ENCODE results near the gene DLX5. TPM values are rescaled to one million over a fixed set of nuclear protein-coding genes. Genes with fewer than 3 reads are reported as not detected.

Gene DLX5
- total and polyA plus RNA-seq, 9 of the 15 experiments (the other 6 are each of a cell fraction or from before 2014, with no cell fraction given) = not detected

DNA sequence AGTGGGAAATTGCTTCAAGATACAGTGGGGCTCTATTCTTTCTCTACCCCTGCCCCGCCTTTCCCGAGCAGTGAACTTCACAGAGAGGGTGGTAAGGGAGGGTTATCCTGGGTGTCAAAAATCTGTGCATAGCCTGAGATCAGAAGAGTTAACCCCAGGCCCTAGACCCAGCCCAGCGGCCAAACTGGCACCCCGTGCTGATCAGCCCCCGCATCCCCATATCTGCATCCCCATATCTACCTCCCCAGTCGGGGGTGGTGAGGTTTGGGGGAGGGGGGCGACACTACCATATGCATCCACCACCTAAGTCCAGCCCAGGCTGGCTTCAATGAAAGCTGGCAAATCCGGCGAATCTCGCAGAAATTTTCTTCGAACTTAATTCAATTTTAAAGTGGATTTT is 26.3 kb downstream of the DLX5 start (continued):
- TF ChIP-seq, protein P1, sequence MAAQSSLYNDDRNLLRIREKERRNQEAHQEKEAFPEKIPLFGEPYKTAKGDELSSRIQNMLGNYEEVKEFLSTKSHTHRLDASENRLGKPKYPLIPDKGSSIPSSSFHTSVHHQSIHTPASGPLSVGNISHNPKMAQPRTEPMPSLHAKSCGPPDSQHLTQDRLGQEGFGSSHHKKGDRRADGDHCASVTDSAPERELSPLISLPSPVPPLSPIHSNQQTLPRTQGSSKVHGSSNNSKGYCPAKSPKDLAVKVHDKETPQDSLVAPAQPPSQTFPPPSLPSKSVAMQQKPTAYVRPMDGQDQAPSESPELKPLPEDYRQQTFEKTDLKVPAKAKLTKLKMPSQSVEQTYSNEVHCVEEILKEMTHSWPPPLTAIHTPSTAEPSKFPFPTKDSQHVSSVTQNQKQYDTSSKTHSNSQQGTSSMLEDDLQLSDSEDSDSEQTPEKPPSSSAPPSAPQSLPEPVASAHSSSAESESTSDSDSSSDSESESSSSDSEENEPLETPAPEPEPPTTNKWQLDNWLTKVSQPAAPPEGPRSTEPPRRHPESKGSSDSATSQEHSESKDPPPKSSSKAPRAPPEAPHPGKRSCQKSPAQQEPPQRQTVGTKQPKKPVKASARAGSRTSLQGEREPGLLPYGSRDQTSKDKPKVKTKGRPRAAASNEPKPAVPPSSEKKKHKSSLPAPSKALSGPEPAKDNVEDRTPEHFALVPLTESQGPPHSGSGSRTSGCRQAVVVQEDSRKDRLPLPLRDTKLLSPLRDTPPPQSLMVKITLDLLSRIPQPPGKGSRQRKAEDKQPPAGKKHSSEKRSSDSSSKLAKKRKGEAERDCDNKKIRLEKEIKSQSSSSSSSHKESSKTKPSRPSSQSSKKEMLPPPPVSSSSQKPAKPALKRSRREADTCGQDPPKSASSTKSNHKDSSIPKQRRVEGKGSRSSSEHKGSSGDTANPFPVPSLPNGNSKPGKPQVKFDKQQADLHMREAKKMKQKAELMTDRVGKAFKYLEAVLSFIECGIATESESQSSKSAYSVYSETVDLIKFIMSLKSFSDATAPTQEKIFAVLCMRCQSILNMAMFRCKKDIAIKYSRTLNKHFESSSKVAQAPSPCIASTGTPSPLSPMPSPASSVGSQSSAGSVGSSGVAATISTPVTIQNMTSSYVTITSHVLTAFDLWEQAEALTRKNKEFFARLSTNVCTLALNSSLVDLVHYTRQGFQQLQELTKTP (IDR thresholded peaks at IDR 0.05; ENCODE audit: low read depth in 1 of 2, partially characterized antibody in 2 of 2) = no peak

DNA sequence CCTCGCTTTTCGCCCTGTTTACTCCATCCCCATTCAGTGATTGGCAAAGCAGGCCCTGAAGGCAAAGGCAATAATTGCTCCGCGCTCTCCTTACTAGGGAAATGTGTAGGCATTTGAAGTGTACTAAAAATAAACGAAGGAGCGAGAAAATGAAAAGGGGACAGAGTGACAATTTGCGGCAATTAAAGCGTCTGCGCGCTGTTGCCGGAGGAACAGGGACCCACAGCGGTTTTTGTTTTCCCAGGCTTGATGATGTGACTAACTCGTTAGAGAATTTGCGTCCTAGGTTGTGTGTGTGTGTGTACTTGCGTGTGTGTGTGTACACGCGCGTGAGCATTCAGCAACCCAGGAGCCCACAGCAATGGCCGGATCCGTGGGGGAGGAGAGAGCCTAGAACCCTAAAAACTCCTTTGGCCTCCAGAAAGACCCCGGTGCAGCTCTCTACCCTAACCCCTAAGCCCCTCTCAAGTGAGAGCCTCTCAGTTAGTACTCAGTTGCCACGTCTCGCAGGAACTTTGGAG is 27.1 kb downstream of the DLX5 start:
- no peak overlapping the region for H3K4me3 ChIP-seq
- TF ChIP-seq GABPA (tag; conservative IDR thresholded peaks at IDR 0.05; ENCODE audit: low read depth) = no peak
- no peak for TF ChIP-seq POLR2AphosphoS2 (IDR thresholded peaks at IDR 0.05; ENCODE audit: low read length)
- TF ChIP-seq EGR1 (conservative IDR thresholded peaks at IDR 0.05) = no peak
- no peak for TF ChIP-seq SNAPC5 (CRISPR knock-in tag; IDR thresholded peaks at IDR 0.05)
- no peak for TF ChIP-seq TEAD1 (CRISPR knock-in tag; IDR thresholded peaks at IDR 0.05)
- no peaks in the 10 kb centered on the region for H3K9me1 ChIP-seq (ENCODE audit: control insufficient read depth, insufficient read depth, low read length)
- ChIA-PET CTCF (ENCODE audit: low intra/inter-chr PET ratio) (no interaction called here), POLR2A (no interaction called here)
- no peaks in the 10 kb centered on the region for H3K9me3 ChIP-seq (replicated peaks; ENCODE audit: control insufficient read depth, insufficient read depth, low read depth, low read length)
- H3K9ac ChIP-seq (ENCODE audit: insufficient read depth in 1 of 2, low read depth in 2 of 2, low read length in 2 of 2) = no peak overlapping the region
- DNase-seq (ENCODE audit: extremely low read depth in 1 of 4, low spot score in 3 of 4) (no peak), ATAC-seq (no peak), FAIRE-seq (no peak)
- no peaks in the 10 kb centered on the region for H3K36me3 ChIP-seq (ENCODE audit: control insufficient read depth, insufficient read depth, low read length)
- BruUV-seq (replicated peaks) = no TSS peak
- H2AFZ ChIP-seq (ENCODE audit: low read depth, low read length) = no peak overlapping the region
- peaks cover 67 to 71% of the 10 kb centered on the region in 2 experiments for H3K27me3 ChIP-seq (ENCODE audit: control insufficient read depth in 2 of 2, insufficient read depth in 2 of 2, low read length in 2 of 2)
- H3K79me2 ChIP-seq (ENCODE audit: control insufficient read depth, insufficient read depth, low read length) = no peaks in the 10 kb centered on the region
- in situ Hi-C loops (cut with MboI) = no loop called here
- intact Hi-C loops (cut with micrococcal nuclease) = no loop called here
- H3K4me2 ChIP-seq (ENCODE audit: insufficient read depth, low read length) = no peak overlapping the region
- no peaks in the 10 kb centered on the region for H4K20me1 ChIP-seq (replicated peaks; ENCODE audit: control insufficient read depth, insufficient read depth, low read length)
- WGBS (ENCODE audit: insufficient coverage, low coverage, missing lambda C conversion rate) = 13% methylated on average over 23 of the region's 23 CpGs
- peaks cover 0 to 3% of the 10 kb centered on the region in 2 experiments; a peak in 1 of 5 replicates for H3K4me1 ChIP-seq (replicated peaks in 1 of 2; ENCODE audit: control insufficient read depth in 2 of 2, insufficient read depth in 2 of 2, low read length in 2 of 2)
- no peak overlapping the region for H3K27ac ChIP-seq (ENCODE audit: extremely low read depth, low read depth, low read length)

All from K562 (cell line).